Smooth muscle cell (in vitro differentiated cells): ENCODE measurements around the gene EXO1. TPM values are rescaled to one million over a fixed set of nuclear protein-coding genes. Genes with fewer than 3 reads are reported as not detected.

Source experiments
- DNase-seq: peaks from one replicate; lab custom pipeline; 2025; ENCODE audit not compliant: unreplicated experiment; lab: John Stamatoyannopoulos, UW
- H2AFZ ChIP-seq: fragments of 200-600 bp; sonication (generic); 2 replicates; pipeline ENCODE4 v1.6.0; 2016; ENCODE audit warnings: antibody characterized with exemption, low read depth, mild to moderate bottlenecking
- H3F3A ChIP-seq: fragments of 200-600 bp; sonication (generic); 2 replicates; pipeline ENCODE4 v1.6.0; 2017; ENCODE audit warnings: antibody characterized with exemption, low read depth
- H3K27ac ChIP-seq: fragments of 200-600 bp; sonication (generic); 2 replicates; pipeline ENCODE4 v1.5.1; 2016; ENCODE audit warnings: low read depth, mild to moderate bottlenecking
- H3K27me3 ChIP-seq: fragments of 200-600 bp; sonication (generic); 2 replicates; pipeline ENCODE4 v1.6.1; 2016; ENCODE audit warnings: low read depth, mild to moderate bottlenecking
- H3K36me3 ChIP-seq: fragments of 200-600 bp; sonication (generic); 2 replicates; pipeline ENCODE4 v1.5.1; 2016; ENCODE audit warnings: low read depth
- H3K4me1 ChIP-seq: fragments of 200-600 bp; sonication (generic); 2 replicates; pipeline ENCODE4 v1.5.1; 2016; ENCODE audit warnings: low read depth
- H3K4me2 ChIP-seq: fragments of 200-600 bp; sonication (generic); 2 replicates; pipeline ENCODE4 v1.6.0; 2016; ENCODE audit warnings: mild to moderate bottlenecking
- H3K4me3 ChIP-seq: fragments of 200-600 bp; sonication (generic); 2 replicates; pipeline ENCODE4 v1.5.1; 2016; ENCODE audit warnings: mild to moderate bottlenecking
- H3K79me2 ChIP-seq: fragments of 200-600 bp; sonication (generic); 2 replicates; pipeline ENCODE4 v1.6.0; 2016; ENCODE audit warnings: low read depth, mild to moderate bottlenecking
- H3K9ac ChIP-seq: fragments of 200-600 bp; sonication (generic); 2 replicates; pipeline ENCODE4 v1.6.0; 2016; ENCODE audit warnings: low read depth
- H3K9me3 ChIP-seq: fragments of 200-600 bp; sonication (generic); replicated peaks from 2 replicates; pipeline ENCODE4 v1.5.1; 2016; ENCODE audit warnings: low read depth
- H4K20me1 ChIP-seq: fragments of 200-600 bp; sonication (generic); 2 replicates; pipeline ENCODE4 v1.6.0; 2016; ENCODE audit warnings: low read depth
- WGBS: methylation state at CpG from one replicate; pipeline ENCODE4 v1.1.7; 2016; ENCODE audit warnings: low lambda C conversion rate; 5-methylcytosine and 5-hydroxymethylcytosine counted together
- polyA plus RNA-seq: library from polyadenylated mRNA; unstranded; fragments of >200 nt; fragmentation: Nextera tagmentation; extraction: Ambion mirVana; gene quantifications from 2 replicates; pipeline ENCODE4 v1.2.1, GENCODE V29; 2016
- total RNA-seq: library from RNA; depleted of rRNA; stranded (reverse); fragments of >200 nt; gene quantifications from 2 replicates; pipeline ENCODE4 v1.2.3, GENCODE V29; 2014
- TF ChIP-seq, protein P1 (sequence below): fragments of 200-600 bp; sonication (generic); IDR thresholded peaks from 2 replicates; pipeline ENCODE4 v1.5.1; 2017; ENCODE audit warnings: borderline replicate concordance, mild to moderate bottlenecking, antibody characterized with exemption; ENCODE audit not compliant: insufficient read depth, poor library complexity, severe bottlenecking

Gene EXO1
- total and polyA plus RNA-seq, 2 experiments from 2014 or later, result 7.5 to 11.0 TPM

DNA sequence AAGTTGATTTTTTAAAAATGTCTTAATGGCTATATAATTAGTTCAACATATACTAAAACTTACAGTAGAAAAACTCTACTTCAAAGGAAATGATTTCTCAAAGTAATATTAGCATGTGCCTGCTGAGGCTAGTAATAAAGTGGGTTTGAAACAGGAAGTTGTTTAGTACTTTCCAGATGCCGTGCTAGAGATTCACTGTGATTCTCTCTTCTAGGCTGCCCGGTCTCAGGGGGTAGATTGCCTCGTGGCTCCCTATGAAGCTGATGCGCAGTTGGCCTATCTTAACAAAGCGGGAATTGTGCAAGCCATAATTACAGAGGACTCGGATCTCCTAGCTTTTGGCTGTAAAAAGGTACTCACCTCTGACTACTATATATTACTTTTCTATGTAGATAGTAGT is 9.1 kb downstream of the EXO1 start:
- no peak overlapping the region for H3K27ac ChIP-seq
- WGBS, result 80% methylated on average over 6 of the region's 6 CpGs
- no peaks in the 10 kb centered on the region for H3K27me3 ChIP-seq
- TF ChIP-seq, protein P1, sequence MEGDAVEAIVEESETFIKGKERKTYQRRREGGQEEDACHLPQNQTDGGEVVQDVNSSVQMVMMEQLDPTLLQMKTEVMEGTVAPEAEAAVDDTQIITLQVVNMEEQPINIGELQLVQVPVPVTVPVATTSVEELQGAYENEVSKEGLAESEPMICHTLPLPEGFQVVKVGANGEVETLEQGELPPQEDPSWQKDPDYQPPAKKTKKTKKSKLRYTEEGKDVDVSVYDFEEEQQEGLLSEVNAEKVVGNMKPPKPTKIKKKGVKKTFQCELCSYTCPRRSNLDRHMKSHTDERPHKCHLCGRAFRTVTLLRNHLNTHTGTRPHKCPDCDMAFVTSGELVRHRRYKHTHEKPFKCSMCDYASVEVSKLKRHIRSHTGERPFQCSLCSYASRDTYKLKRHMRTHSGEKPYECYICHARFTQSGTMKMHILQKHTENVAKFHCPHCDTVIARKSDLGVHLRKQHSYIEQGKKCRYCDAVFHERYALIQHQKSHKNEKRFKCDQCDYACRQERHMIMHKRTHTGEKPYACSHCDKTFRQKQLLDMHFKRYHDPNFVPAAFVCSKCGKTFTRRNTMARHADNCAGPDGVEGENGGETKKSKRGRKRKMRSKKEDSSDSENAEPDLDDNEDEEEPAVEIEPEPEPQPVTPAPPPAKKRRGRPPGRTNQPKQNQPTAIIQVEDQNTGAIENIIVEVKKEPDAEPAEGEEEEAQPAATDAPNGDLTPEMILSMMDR, result no peak
- no peaks in the 10 kb centered on the region for H3K36me3 ChIP-seq
- H3K4me1 ChIP-seq, result no peaks in the 10 kb centered on the region
- H3K9ac ChIP-seq, result no peak overlapping the region
- no peak overlapping the region for H3K4me3 ChIP-seq
- DNase-seq, result no peak
- H2AFZ ChIP-seq, result no peak overlapping the region
- H3F3A ChIP-seq, result no peaks in the 10 kb centered on the region
- H3K79me2 ChIP-seq, result no peaks in the 10 kb centered on the region
- H4K20me1 ChIP-seq, result no peaks in the 10 kb centered on the region
- H3K9me3 ChIP-seq, result no peaks in the 10 kb centered on the region
- H3K4me2 ChIP-seq, result no peak overlapping the region

DNA sequence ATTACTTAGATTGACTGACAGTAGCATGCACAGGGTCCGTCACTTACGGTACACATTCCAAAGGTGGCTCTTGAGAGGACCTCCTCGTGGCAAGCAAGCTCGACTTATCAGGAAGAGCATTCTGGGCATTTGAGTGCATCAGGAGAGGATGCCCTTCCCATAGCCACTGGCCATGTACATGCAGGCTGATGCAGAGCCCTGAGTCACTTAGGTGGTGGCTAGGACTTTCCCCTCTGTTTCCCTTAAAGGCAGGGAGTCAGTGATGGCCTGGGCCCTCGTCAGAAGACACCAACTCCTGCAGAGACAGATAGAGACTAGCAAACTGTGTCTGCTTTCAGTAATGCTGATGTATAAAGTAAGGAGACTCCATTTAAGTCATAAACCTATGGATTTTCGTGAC is 12.9 kb downstream of the EXO1 start:
- H3K4me3 ChIP-seq, result no peak overlapping the region
- TF ChIP-seq, protein P1, result no peak
- 90% methylated on average over 6 of the region's 6 CpGs for WGBS

DNA sequence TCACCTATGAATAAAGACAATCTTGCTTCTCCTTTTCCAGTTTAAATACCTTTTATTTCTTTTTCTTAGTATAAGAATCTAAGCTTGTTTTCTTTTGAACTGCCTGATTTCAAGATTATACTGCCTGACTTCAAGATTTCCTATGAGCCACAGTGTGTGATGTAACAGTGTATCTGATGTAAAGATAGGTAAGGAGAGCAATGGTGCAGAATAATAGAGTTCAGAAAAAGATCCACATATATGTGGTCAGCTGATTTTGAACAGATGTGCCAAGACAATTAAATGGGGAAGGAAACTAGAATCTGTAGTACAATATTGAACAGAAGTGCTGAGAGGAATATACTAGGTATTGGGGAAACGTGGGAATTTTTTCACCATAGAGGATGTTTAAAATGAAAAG is 21.0 kb downstream of the EXO1 start:
- H4K20me1 ChIP-seq, result no peaks in the 10 kb centered on the region
- H3F3A ChIP-seq, result no peaks in the 10 kb centered on the region
- no peaks in the 10 kb centered on the region for H3K27me3 ChIP-seq
- TF ChIP-seq, protein P1, result no peak
- no peaks in the 10 kb centered on the region for H3K9me3 ChIP-seq
- 96% methylated on average over 1 of the region's 1 CpG for WGBS
- no peak overlapping the region for H3K27ac ChIP-seq
- no peak overlapping the region for H2AFZ ChIP-seq
- no peak for DNase-seq
- H3K4me1 ChIP-seq, result no peaks in the 10 kb centered on the region
- no peaks in the 10 kb centered on the region for H3K36me3 ChIP-seq
- H3K9ac ChIP-seq, result no peak overlapping the region
- no peaks in the 10 kb centered on the region for H3K79me2 ChIP-seq
- H3K4me2 ChIP-seq, result no peak overlapping the region
- no peak overlapping the region for H3K4me3 ChIP-seq

More for the DNA sequence above, 12.9 kb downstream of the EXO1 start:
- Histone ChIP-seq H3K27me3 (no peaks in the 10 kb centered on the region), H3K9ac (no peak overlapping the region), H3F3A (no peaks in the 10 kb centered on the region), H3K4me2 (no peak overlapping the region), H3K79me2 (no peaks in the 10 kb centered on the region), H3K9me3 (no peaks in the 10 kb centered on the region), H3K27ac (no peak overlapping the region), H3K36me3 (no peaks in the 10 kb centered on the region), H4K20me1 (no peaks in the 10 kb centered on the region), H2AFZ (no peak overlapping the region), H3K4me1 (no peaks in the 10 kb centered on the region)
- DNase-seq, result no peak

DNA sequence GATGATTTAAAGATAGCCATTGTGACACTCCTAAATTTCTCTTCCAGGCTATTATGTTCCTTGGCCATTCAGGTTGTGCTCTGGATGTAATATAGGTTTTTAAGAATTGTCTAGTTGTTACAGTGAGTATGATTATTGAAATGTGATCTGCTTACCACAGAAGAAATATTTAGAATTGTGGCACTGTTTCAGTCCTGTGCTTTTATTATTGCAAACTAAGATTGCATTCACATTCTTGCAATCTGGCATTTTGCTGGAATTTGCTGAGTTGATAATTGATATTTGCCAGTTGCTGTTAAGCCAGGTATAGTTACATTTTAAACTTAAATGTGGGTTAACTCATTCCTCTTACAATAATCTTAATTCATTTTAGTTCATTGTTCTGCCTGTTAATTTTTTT is 22.3 kb downstream of the EXO1 start:
- no peaks in the 10 kb centered on the region for H3K9me3 ChIP-seq
- no peaks in the 10 kb centered on the region for H3K4me1 ChIP-seq
- no peak overlapping the region for H3K27ac ChIP-seq
- no peak for DNase-seq
- no peak overlapping the region for H3K9ac ChIP-seq
- H3K4me2 ChIP-seq, result no peak overlapping the region
- H3K27me3 ChIP-seq, result no peaks in the 10 kb centered on the region
- TF ChIP-seq, protein P1, result no peak
- no peaks in the 10 kb centered on the region for H3K36me3 ChIP-seq
- no peak overlapping the region for H2AFZ ChIP-seq
- no peaks in the 10 kb centered on the region for H3F3A ChIP-seq
- H3K79me2 ChIP-seq, result no peaks in the 10 kb centered on the region
- H4K20me1 ChIP-seq, result no peaks in the 10 kb centered on the region
- no peak overlapping the region for H3K4me3 ChIP-seq
